Activated T-cell treated with anti-CD3 and anti-CD28 coated beads, Interleukin-2, amount 50 U/mL, for 72 hours (primary cell): ENCODE measurements around the gene IP6K3. TPM values are rescaled to one million over a fixed set of nuclear protein-coding genes. Genes with fewer than 3 reads are reported as not detected.

Experiments used
- ATAC-seq, 2 donors: fragments of 150-1000 bp; cut with Tn5 transposase; replicated peaks in 1 of 2; 2 replicates each; pipeline ENCODE4 v1.10.0; 2021; ENCODE audit warnings: moderate library complexity in 2 of 2, mild to moderate bottlenecking in 1 of 2
- DNase-seq, 2 donors: peaks; one replicate each; pipeline ENCODE4 v3.0.0; 2021 to 2022; ENCODE audit warnings: mixed read lengths in 1 of 2
- H3K27ac Mint-ChIP-seq: one replicate; pipeline ENCODE4 v1.8.0; 2022; ENCODE audit warnings: mild to moderate bottlenecking, moderate library complexity, mixed read lengths
- H3K27me3 Mint-ChIP-seq: one replicate; pipeline ENCODE4 v1.8.0; 2022; ENCODE audit warnings: low read depth, mixed read lengths
- H3K36me3 Mint-ChIP-seq, 2 donors: one replicate each; pipeline ENCODE4 v1.8.0; 2022; ENCODE audit warnings: mixed read lengths in 2 of 2, mild to moderate bottlenecking in 1 of 2; ENCODE audit not compliant: insufficient read depth in 2 of 2
- H3K4me1 Mint-ChIP-seq: one replicate; pipeline ENCODE4 v1.8.0; 2022; ENCODE audit warnings: low read depth, mixed read lengths
- H3K4me3 Mint-ChIP-seq, 2 donors: one replicate each; pipeline ENCODE4 v1.8.0; 2022; ENCODE audit warnings: mild to moderate bottlenecking in 2 of 2, mixed read lengths in 2 of 2, moderate library complexity in 2 of 2
- H3K9me3 Mint-ChIP-seq, 2 donors: one replicate each; pipeline ENCODE4 v1.8.0; 2022; ENCODE audit warnings: mixed read lengths in 2 of 2
- total RNA-seq, 2 donors: library from RNA; stranded (reverse); gene quantifications; one replicate each; pipeline ENCODE4 v1.2.3, GENCODE V29; 2022

The IP6K3 gene
- total RNA-seq, 2 donors from 2014 or later: not detected

DNA sequence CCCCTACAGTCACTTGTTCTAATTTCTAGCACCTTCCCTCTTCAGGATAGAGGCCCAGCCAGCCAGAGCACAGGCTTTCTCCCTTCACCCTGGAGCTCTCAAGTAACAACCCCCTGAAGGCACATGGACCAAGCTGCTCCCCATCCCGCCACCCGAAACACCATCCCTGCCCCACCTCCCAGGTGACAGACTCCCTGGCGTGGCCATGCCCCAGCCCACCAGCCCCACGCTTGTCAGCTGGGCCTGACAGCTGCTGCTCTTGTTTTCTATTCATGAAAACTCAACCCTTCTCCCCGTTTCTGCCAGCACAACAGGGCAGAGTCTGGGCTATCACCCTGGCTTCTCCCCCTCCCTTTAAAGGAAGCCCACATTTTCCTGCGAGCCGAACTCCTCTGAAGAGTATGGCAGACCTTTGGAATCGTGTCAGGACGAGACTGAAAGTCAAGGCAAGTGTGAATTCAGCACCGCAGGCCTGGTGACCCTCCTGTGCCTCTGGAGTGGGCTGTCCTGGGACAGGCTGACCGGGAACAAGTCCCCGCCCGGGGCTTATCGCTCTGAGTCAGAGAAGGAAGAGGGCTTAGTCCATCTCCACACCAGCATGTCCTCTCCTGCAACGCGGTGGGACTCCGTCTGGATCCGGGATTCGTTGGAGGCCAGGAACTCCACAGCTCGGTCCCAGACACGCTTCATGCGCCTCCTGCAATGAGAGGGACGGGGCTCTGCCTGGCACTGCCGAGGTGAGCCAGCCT lies 25.6 kb upstream of the IP6K3 start:
- DNase-seq (no peak), ATAC-seq (peak; percentile 12 to 17)
- no peaks in the 10 kb centered on the region for H3K9me3 Mint-ChIP-seq
- H3K4me3 Mint-ChIP-seq: no peak overlapping the region
- H3K36me3 Mint-ChIP-seq: peaks cover 4 to 8% of the 10 kb centered on the region in 2 donors
- H3K27ac Mint-ChIP-seq: no peak overlapping the region
- H3K4me1 Mint-ChIP-seq: peaks cover 15% of the 10 kb centered on the region
- no peaks in the 10 kb centered on the region for H3K27me3 Mint-ChIP-seq

DNA sequence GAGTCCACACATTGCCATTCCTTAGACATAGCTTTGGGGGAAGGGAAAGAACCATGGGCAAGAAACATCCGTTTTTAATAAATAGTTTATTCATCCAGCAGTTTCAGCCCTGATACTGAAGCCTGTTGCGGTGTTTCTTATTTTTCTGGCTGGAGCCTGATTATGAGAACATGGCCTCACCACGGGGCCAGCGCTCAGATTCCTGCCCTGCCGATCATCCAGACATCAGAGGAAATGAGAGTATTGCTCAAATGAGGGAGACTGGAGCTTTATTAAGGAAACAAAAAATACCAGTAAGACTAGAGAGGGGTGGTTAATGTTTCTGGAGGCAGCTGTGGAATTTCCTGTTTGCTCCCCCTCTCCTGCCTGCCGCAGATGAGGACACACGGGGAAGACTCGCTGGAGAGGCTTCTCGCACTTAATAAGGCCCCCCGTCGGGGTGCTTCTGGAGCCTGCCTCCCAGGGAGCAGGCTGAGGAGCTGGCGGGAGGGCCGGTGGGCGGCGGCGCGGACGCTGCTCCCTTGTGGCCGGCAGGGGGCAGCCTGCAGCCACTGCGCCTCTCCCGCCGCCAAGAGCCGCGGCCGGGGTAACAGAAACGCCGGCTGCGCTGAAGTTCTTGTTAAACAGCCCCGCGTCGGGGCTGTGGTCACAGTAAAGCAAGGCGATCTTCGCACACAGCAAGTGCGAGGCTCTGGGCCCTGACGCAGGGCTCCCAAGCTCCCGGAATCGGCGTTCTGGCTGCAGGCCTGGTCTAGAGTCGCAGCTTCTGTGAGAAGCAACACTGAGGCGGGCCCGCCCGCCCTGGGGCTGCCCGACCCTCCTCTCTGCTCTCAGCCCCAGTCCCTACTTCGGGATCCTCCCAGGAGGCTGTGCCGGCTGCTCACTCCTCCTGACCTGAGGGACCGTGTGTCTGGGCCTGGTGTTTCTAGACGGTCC lies 24.7 kb upstream of the IP6K3 start:
- DNase-seq (peak; percentile 60 to 75), ATAC-seq (peak; percentile 65 to 68)
- Mint-ChIP-seq H3K27ac (no peak overlapping the region), H3K4me3 (no peak overlapping the region), H3K27me3 (no peaks in the 10 kb centered on the region), H3K36me3 (peaks cover 3 to 6% of the 10 kb centered on the region in 2 donors), H3K9me3 (no peaks in the 10 kb centered on the region), H3K4me1 (peaks cover 15% of the 10 kb centered on the region)

DNA sequence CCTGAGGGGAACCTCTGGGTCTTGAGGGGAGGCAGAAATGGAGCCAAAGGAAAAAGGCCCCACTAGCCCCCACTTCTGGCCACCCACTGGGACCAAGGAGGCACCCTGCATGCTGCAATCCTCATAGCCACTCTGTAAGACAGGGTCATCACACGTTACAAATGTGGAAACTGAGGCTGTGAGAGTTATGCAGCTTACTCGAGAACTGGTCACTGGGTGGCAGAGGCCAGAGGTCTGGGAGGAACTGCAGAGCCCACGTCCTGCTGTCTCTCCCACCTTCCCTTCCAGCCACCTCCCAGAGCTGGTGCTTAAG lies 24.1 kb upstream of the IP6K3 start:
- H3K27me3 Mint-ChIP-seq: no peaks in the 10 kb centered on the region
- peak in 1 of 2 donors; percentile 26 for DNase-seq
- no peak for ATAC-seq
- H3K27ac Mint-ChIP-seq: no peak overlapping the region
- no peaks in the 10 kb centered on the region for H3K9me3 Mint-ChIP-seq
- peaks cover 3 to 6% of the 10 kb centered on the region in 2 donors for H3K36me3 Mint-ChIP-seq
- no peak overlapping the region for H3K4me3 Mint-ChIP-seq
- H3K4me1 Mint-ChIP-seq: peaks cover 15% of the 10 kb centered on the region

DNA sequence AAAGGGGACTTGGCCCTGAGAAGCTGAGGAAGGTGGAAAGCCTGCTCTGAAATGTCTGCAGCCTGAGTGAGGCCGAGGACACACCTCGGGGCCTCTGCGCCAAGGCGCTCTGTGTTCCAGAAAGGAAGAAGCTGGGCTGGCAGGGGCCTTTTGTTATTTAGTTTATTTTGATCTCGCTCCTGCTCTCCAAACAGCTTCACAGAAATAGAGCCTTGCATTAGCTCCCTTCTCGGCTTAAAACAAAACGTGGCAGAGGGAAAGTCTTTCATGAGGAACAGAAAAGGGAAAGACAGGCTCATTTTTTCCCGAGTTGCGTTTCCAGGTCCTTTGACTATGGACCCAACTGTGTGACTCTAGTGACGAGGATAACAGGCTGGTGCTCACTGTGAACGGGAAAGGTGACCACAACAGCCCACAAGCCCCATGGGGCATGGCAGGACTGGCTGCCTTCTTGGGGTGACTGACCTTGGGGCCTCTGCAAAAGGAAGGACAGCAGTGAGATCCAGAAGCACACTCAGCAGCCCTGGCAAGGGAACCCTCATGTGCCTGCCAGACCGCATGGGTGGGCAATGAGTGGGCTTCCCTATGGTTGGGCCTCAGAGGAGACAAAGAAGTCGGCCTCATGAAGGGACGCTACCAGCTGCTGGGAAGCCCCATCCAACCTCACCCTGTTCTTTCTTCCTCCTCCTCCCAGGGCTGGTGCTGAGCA lies 23.6 kb upstream of the IP6K3 start:
- DNase-seq (no peak), ATAC-seq (no peak)
- H3K4me3 Mint-ChIP-seq: no peak overlapping the region
- peaks cover 15% of the 10 kb centered on the region for H3K4me1 Mint-ChIP-seq
- no peaks in the 10 kb centered on the region for H3K27me3 Mint-ChIP-seq
- H3K27ac Mint-ChIP-seq: no peak overlapping the region
- no peaks in the 10 kb centered on the region for H3K9me3 Mint-ChIP-seq
- H3K36me3 Mint-ChIP-seq: peaks cover 3 to 6% of the 10 kb centered on the region in 2 donors

DNA sequence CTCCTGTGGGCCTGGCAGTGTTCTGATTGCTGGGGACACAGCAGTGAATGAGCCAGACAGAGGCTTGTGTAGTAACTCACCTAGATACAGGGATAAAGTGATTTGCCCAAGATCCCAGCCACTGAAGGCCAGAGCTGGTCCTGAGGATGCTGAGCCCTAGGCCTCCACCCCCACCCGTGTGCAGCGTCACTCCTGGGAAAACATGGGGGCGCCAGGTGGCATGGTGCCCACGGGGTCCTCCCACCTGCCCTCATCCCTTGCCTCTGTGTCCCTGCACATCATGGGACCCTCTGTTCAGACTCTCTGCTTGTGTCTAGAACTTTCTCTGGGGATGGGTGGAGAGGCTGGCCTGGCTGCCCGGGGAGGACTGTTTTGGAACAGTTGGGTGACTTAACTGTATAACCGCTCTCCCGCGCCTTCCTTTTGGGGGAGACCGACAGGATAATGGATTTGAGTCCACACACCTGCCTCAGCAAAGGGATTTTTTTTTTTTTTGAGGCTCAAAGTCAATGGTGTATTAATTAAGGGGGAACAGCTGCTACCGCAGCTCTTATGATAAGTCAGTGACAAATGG lies 22.6 kb upstream of the IP6K3 start:
- ATAC-seq (no peak), DNase-seq (no peak)
- no peak overlapping the region for H3K27ac Mint-ChIP-seq
- H3K4me1 Mint-ChIP-seq: peaks cover 15% of the 10 kb centered on the region
- no peaks in the 10 kb centered on the region for H3K9me3 Mint-ChIP-seq
- H3K36me3 Mint-ChIP-seq: no peaks in the 10 kb centered on the region
- no peak overlapping the region for H3K4me3 Mint-ChIP-seq
- no peaks in the 10 kb centered on the region for H3K27me3 Mint-ChIP-seq

DNA sequence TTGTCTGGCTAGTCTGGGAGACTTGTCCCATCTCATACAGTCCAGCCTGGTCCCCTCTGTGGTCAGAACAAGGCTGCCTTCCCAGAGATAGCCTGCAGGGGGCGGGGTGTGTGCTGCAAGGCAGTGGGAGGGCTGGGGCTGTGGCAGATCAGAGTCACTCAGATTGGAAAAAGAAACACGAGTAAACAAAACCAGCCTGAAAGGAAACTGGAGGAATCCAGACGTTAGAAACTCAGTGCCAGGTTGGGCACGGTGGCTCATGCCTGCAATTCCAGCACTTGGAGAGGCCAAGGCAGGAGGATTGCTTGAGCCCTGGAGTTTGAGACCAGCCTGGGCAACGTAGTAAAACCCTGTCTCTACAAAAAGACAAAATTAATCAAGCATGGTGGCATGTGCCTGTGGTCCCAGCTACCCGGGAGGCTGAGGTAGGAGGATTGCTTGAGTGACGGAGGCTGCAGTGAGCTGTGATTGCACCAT lies 22.0 kb upstream of the IP6K3 start:
- H3K27me3 Mint-ChIP-seq: no peaks in the 10 kb centered on the region
- ATAC-seq (peak; percentile 69 to 79), DNase-seq (peak; percentile 78 to 84)
- H3K36me3 Mint-ChIP-seq: no peaks in the 10 kb centered on the region
- H3K4me1 Mint-ChIP-seq: peaks cover 15% of the 10 kb centered on the region
- no peak overlapping the region for H3K27ac Mint-ChIP-seq
- H3K9me3 Mint-ChIP-seq: no peaks in the 10 kb centered on the region
- no peak overlapping the region for H3K4me3 Mint-ChIP-seq

DNA sequence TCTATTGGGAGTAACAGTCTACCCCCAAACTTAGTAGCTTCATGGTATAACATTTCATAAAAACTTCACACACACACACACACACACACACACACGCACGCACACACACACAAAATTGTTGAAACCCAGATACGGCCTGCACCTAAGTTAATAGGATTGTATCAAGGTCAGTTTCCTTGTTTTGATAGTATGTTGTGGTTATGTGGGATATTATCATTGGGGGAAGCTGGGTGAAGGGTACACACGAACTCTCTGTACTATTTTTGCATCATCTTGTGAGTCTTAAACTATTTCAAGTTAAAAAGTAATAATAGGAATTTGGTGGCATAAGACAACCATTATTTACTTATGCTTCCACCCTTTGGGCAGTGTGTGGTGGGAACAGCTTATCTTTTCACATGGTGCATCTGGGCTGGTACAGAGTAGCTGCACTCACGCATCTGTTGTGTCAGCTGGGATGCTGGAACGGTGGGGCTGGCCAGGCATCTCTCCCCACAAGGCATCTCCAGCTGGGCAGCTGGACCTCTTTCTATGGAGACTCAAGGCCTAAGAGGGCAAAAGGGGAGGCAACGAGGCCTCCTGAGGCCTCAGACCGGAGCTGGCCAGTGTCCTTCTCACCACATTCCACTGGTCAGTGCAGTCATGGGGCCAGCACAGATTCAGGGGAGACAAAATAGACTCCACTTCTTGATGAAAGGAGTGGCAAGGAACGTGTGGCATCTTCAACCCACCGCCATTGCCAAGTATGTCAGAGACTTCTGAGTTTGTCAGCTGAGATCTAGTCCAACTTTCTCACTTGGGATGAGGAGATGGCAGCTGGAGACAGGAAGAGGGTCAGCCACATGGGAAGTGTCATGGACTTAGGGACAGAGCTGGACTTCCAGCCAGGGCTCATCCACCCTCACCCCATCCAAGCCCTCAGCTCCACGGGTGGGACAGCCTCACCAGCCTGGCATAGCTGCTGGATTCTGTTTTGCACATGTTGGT lies 20.5 kb upstream of the IP6K3 start:
- H3K9me3 Mint-ChIP-seq: no peaks in the 10 kb centered on the region
- no peak overlapping the region for H3K4me3 Mint-ChIP-seq
- H3K27ac Mint-ChIP-seq: no peak overlapping the region
- H3K4me1 Mint-ChIP-seq: peaks cover 15% of the 10 kb centered on the region
- no peaks in the 10 kb centered on the region for H3K27me3 Mint-ChIP-seq
- ATAC-seq (no peak), DNase-seq (no peak)
- H3K36me3 Mint-ChIP-seq: no peaks in the 10 kb centered on the region

DNA sequence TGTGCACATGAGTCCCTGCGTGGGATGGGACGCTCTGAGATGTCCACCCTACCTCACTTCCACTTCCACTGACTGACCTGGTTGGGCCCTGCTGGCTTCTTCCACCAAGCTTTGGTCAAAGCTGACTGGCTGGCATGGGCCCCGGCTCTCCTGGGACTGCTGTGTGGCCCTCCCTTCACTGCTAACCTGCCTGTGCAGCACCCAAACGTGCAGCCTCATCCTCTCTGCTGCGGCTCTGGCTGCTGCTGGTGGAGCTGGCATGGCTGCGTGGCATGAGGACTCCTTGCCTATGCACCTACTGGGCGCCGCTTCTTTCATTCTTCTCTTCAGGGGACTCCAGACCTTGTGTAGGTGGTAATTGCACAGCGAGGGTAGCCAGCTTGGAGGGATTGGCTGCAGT lies 18.7 kb upstream of the IP6K3 start:
- Mint-ChIP-seq H3K36me3 (no peaks in the 10 kb centered on the region), H3K27me3 (no peaks in the 10 kb centered on the region), H3K9me3 (no peaks in the 10 kb centered on the region), H3K27ac (no peak overlapping the region), H3K4me1 (peaks cover 7% of the 10 kb centered on the region), H3K4me3 (no peak overlapping the region)
- DNase-seq: no peak
- ATAC-seq: no peak

DNA sequence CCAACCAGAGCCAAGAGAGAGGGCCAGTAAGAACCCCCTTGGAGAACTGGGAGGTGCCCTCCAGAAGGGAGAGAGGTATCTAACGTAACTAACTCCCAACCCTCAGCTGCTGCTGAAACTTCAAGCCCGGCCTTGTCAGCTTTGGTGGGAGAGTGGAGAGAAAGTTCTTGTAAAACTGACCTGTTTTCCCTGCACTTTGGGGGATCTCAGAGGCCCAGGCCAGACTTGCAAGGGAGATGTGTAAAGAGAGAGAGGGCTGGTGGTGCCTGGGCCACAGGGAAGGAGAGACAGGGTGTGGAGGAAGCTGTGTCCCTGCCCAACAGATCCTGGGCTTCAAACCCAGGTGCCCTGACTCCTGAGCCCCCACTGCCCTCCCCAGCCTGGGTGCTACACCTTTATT lies 17.3 kb upstream of the IP6K3 start:
- H3K9me3 Mint-ChIP-seq: no peaks in the 10 kb centered on the region
- no peak overlapping the region for H3K27ac Mint-ChIP-seq
- DNase-seq (no peak), ATAC-seq (no peak)
- peaks cover 7% of the 10 kb centered on the region for H3K4me1 Mint-ChIP-seq
- no peaks in the 10 kb centered on the region for H3K27me3 Mint-ChIP-seq
- no peaks in the 10 kb centered on the region for H3K36me3 Mint-ChIP-seq
- no peak overlapping the region for H3K4me3 Mint-ChIP-seq

DNA sequence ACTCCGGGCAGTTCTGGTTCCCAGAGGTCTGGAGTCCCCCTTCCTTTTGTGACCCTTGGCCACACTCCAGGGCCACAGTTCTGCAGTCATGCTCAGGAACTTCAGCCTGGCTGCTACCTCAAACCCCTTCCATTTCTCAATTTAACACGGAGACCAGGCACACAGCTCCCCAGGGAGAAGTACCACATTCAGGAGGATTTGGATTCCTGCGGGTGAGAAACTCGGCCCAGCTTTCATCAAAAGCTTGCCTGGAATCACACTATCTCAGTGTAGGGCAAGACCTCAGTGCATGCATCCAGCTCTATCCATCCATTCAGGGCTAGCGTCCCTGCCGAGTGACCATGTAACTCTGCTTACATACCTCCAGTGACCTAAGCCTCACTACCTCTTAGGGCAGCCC lies 16.8 kb upstream of the IP6K3 start:
- no peak for DNase-seq
- H3K4me1 Mint-ChIP-seq: peaks cover 3% of the 10 kb centered on the region

DNA sequence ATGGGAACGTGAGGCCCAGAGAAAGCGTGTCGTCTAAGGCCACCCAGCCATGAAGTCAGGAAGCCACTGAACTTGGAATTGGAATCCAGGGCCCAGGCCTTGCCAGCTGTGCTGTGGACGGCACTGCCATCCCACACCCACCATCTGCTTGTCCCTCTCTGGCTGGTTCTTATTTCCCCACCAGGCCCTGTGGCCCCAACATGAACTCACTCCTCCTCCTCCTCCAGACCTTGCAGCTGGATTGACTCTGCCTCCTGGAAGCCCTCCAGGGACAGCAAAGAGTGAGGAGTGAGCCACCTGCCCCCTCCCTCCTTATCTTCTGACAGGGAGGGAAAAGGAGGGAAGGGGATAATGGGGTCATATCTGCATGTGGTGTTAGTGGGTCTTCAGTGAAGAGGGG lies 16.0 kb upstream of the IP6K3 start:
- Mint-ChIP-seq H3K27ac (no peak overlapping the region), H3K4me3 (no peak overlapping the region)
- no peak for DNase-seq

More for the DNA sequence above, 16.8 kb upstream of the IP6K3 start:
- no peaks in the 10 kb centered on the region for H3K9me3 Mint-ChIP-seq
- no peak overlapping the region for H3K4me3 Mint-ChIP-seq
- ATAC-seq: no peak
- no peaks in the 10 kb centered on the region for H3K36me3 Mint-ChIP-seq
- no peaks in the 10 kb centered on the region for H3K27me3 Mint-ChIP-seq
- H3K27ac Mint-ChIP-seq: no peak overlapping the region

More for the DNA sequence above, 16.0 kb upstream of the IP6K3 start:
- Mint-ChIP-seq H3K9me3 (no peaks in the 10 kb centered on the region), H3K27me3 (no peaks in the 10 kb centered on the region), H3K36me3 (no peaks in the 10 kb centered on the region), H3K4me1 (no peaks in the 10 kb centered on the region)
- no peak for ATAC-seq
